GM18511 (cell line): Measurements from ENCODE around the gene RAB8A.
A peak's percentile ranks its signal among the peaks of the same experiment; 100 is the strongest.

Source experiments
- ATAC-seq: cut with Tn5 transposase; IDR thresholded peaks from one replicate; pipeline ENCODE4 v1.9.1; 2021; ENCODE audit warnings: mild to moderate bottlenecking, moderate library complexity; ENCODE audit not compliant: unreplicated experiment

Gene RAB8A

DNA sequence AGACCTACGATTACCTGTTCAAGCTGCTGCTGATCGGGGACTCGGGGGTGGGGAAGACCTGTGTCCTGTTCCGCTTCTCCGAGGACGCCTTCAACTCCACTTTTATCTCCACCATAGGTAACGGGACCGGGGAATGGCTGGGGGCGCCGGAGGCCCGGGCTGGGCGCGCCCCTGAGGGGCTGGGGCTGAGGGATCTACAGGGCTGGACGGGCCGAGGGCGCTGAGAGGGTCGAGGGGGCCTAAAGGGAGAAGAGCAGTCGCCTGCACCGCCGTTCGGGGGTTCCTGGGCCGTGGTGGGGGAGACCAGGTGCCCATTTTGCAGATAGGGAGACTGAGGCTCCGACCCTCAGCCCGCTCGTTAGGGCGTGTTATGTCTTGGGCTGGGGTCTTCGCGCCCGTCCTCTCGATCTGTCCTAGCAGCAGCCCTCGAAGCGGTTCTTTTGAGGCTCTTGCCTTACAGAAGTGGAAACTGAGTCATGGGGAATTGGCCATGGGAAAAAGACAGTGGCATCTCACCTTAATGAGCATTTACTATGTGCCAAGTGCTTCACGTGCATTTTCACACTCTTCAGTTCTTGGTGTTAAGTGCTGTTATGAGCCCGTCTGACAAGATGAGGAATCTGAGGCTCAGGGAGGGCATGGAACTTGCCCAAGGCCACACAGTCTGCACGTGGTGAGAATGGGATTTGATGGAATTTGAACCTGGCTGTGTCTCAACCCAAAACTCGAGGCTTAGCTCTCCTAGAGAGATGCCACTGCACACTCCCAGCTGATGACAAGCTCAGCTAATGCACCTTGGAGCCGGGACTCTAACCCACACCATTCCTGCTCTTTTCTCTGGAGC, 442 bp downstream of the RAB8A start:
- peak; percentile 1 for ATAC-seq

DNA sequence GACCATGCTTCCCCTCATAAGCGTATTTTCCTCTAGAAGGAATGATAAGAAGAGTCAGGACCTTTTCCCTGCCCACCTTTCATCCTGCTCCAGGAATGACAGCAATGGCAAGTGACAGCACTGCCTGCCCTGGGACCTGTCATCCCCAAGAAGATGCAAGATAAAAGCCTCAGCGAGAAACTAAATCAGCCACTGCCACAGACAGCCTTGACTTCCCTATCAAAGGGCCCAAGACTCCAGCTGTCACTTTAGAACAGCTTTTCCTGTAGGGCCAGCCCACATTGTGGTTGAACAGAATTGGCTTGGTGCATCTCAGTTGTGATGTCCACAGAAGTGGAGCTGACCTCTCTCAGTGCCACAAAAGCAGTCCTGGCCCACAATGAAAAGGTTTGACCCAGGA, 1.1 kb downstream of the RAB8A start:
- ATAC-seq = no peak

DNA sequence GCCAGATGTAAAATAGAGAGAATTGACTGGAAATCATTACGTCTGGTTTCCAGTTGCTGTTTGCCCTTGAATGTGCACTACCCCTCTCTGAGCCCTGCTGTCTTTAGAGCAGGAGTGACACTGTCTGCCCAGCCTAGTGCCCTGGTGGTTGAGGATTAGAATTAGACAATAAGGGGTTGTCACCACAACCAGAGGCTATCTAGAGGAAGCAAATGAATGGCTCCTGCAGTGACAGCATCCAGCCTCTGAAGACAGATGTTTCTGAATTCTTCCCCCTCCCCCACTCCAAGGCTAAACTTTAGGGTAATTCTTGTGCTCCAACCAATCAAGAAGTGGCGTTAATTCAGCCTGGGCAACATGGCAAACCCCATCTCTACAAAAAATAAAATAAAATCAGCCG, 2.0 kb downstream of the RAB8A start:
- ATAC-seq = no peak

DNA sequence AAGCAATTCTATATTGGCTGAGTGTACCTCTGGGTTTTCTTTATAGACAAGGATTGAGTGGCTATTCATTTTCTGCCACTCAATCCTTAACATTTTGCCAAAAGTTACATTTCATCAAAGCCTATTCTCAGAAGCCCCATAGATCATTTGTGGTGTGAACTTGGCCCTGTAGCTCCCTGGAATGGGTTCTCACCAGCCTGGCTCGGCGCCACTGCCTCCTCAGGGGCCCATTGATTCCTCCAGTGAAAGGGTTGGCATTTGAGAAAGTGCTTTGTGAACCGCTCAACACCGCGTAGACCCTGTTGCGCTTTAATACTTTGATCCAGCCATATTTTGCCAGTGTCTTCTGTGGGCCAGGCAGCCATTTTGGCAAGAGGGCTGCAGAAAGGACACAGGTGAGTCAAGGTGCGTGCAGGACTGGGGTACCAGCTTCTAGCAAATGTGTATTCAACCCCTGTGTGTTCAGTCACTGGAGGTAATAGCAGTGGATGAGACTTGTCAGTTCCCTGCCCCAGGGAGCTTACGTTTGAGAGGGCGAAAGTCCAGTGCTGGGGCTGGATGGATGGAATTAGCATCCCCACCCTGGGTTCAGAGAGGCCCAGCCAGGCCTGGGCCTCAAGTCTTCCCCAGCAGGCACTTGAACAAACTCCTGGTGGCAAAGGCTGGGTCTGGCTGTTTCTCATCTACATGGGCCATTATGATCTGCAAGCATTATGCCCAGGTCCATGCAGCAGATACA, 3.8 kb downstream of the RAB8A start:
- ATAC-seq = no peak

DNA sequence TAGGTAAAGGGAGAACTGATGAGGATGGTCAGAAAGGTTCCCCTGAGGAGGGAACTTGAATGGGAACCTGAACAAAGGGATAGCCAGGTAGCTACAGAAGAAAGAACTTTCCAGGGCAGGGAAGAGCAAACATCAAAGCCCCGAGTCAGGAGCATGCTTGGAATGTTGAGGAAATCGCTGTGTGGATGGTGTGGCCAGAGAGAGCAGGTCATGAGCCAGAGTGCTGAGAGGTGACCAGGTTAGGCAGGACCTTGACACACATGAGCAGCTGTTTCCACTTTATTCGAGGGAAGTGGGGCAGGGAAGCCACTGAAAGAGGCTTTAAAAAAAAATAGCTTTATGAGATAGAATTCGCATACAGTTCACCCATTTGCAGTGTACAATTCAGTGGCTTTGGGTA, 4.4 kb downstream of the RAB8A start:
- ATAC-seq = no peak

DNA sequence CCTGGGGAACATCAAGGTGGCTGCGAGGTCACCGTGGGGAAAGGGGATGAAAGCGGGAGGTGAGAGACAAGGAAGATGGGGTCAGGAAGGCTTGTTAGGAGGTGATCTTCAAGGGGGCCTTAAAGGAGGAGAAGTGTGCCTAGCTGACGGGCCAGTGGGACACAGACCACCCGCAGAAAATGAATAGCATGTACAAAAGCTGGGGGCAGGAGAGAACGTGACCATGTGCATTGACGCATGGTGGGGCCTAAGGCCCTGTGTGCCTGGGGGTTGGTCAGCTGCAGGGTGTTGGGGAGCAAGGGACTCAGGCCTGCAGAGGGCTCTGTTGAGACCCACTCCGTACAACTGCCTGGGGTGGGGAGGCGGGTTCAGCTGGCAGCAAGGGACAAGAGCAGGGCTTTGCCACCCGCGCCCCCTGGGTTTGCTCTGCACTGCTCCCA, 5.9 kb downstream of the RAB8A start:
- no peak for ATAC-seq

DNA sequence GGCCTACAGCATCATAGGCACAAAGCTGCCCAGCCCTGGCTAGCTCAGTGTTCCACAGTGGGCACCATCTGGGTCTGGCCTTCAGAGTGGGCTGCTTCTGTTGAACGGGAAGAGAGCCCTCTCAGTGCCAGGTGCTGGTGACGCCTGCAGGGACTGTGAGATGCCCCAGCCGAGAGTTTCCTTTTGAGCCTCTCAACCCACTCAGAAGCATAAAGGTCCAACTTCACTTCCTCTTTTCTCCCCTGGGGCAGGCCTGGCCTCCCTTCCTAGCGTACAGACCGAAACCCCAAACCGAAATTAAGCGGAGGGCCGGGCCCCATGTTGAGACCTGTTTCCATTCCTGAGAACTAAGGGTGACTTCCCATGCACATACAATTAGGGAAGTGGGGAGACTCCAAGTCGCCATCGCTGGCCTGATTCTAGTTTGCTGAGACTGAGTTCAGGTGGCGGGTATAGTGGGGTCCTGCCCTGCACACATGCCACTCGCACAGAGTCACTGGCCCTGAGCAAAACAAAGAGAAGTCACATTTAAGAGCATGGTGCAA, 6.9 kb downstream of the RAB8A start:
- ATAC-seq = peak; percentile 82

DNA sequence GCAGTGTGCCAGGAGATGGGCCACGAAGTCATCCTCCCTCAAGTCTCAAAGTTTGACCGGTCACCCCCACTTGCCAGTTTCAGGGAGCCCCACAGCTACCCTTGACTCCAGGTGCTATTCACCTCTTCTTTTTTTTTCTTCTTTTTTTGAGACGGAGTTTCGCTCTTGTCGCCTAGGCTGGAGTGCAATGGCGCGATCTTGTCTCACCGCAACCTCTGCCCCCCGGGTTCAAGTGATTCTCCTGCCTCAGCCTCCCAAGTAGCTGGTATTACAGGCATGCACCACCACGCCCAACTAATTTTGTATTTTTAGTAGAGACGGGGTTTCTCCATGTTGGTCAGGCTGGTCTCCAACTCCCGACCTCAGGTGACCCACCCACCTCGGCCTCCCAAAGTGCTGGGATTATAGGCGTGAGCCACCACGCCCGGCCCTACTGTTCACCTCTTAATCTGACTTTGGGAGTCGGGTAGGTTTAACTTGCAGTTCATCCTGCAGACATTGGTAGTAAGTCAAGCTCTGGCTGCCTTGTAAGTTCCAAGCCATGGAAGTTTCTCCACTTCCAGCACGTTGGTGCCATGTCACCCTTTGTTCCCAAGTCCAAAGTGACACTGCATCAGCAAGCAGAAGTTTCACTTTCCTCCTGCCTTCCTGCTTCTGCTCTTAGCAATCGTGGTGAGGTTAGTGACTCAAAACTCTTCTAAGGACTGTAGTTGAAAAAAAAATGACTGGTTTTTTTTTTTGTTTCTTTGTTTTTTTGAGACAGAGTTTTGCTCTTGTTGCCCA, 7.6 kb downstream of the RAB8A start:
- ATAC-seq = peak; percentile 25

DNA sequence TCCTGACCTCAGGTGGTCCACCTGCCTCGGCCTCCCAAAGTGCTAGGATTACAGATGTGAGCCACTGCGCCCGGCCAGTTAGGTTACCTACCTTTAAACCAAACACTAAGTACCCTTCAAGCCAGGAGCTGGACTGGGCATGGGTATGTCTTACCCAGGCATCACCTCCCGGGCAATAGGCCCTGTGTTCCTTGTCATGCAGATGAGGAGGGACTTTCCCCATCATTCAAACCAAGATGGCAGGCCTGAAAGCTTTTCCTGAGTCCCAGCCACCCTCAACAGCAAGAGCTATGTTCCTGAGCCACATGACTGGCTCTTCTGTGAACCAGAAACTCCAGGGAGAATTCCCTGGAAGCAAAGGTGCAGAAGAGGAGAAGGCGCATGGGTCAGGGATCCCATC, 9.5 kb downstream of the RAB8A start:
- no peak for ATAC-seq

DNA sequence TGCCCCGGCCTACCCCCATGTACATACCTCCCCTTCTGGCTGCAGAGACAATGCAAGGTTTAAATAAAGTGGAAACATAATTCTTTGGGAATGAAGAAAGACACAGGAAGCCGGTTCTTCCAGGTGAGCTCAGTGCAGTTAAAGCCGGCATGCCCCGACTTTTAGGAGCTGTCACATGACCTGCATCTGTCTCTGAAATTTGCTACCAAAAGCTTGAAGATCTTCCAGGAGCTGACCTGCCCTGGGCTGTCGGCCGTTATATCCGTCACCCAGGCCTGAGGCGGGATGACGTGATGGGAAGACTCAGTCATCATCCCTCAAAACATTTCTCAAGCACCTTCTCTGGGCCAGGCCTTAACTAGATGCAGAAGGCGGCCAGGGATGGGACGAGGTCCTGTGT, 10.3 kb downstream of the RAB8A start:
- ATAC-seq = no peak

DNA sequence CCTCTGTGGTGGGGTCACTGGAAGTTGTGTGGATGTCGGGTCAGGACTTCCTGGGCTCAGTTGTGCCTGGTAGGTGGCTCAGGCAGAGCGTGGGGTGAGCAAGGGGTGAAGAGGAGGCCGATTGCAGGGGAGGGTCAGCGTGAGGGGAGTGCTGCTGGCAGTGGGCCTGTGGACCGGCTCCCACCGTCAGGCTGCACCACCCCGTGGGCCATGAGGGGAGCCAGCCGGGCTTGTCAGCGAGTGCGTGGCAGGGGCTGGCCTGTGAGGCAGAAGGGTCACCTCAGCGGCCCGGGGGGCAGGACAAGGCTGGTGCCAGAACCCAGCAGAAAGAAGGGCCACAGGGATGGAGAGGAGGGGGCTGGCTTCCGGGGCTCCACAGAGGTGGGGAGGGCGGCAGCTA, 13.3 kb downstream of the RAB8A start:
- no peak for ATAC-seq

DNA sequence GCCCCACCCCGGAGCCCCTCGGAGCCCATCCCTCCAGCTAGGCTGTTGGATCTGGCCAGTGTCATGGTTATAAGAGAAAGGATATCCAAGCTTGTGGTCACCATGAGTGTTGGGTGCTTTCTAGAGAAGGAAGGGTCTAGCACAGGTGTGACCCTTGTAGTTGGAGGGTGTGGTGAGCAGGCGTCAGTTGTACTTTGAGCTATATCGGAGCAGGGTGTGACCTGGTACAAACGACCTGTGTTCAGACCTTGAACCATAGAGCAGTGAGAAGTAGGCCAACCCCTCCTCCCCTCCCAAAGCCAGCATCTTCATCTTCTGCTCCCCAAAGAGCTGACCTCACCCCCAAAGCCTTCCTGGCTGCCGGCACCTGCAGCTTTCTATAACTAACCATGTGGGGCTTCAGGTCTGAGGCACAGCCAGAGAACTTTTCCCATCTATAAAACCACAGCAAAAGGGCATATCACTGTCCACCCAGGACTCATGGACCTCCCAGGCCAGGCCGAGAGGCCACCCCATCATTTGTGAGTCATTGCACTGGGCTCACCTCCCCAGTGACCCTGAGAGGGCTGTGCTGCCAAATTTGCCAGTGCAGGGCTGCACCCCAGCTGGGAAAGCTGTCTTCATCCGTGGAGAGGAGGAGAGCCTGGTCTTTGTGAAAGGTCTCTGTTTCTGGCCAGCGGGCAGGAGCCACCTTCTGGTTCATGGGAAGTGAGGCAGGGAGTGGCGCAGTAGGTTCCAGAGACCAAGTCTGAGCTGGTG, 14.2 kb downstream of the RAB8A start:
- ATAC-seq = no peak

DNA sequence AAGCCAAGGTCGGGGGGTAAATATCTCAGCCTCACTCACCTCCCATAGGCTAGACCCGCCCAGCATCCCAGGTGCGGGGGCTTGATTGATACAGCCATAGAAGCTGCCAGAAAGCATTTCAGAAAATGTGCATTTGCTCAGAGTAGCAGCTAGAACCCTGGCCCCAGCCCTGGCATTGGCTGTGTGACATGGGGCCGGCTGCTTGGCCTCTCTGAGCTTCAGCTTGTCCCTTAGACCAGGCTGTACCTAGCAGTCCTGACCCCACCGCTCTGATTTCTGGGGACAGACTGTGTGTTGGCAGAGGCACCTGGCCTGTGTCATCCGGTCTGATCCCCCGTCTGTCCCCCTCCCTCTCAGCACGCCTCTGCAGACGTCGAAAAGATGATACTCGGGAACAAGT, 15.4 kb downstream of the RAB8A start:
- ATAC-seq = no peak

DNA sequence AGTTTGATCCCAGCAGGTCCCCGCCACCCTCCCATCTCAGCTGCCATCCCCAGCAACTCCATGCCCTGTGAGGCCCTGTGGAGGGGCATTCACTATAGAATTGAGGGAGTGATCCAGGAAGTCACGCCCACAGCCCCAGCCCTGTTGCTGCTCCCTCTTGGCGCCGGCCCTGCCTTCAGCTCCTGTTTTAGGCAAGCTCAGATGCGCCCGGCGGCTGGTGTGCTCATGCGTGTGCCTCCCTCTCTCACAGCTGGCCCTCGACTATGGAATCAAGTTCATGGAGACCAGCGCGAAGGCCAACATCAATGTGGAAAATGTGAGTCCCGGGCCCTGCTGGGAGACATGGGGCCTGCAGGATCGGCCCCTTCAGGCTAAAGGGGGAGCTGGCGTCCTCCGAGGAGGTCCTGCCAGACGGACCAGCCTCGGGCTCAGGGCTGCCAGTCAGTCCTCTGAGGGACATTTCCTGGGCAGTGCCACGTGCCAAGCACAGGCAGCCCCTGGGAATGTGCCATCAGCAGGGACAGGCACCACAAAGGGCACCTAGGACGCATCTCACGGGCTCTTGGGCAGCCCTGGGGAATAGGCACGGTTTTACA, 16.2 kb downstream of the RAB8A start:
- no peak for ATAC-seq

DNA sequence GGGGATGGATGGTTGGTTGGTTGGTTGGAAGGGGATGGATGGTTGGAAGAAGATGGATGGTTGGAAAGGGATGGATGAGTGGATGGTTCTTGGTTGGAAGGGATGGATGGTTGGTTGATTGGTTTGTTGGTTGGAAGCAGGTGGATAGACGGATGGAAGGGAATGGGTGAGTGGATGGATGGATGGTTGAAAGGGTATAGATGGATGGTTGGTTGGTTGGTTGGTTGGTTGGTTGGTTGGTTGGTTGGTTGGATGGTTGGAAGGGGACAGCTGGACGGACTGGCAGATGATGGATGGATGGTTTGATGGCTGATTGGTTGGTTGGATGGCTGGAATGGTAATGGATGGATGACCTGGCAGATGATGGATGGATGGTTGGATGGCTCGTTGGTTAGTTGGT, 20.0 kb downstream of the RAB8A start:
- ATAC-seq = no peak

DNA sequence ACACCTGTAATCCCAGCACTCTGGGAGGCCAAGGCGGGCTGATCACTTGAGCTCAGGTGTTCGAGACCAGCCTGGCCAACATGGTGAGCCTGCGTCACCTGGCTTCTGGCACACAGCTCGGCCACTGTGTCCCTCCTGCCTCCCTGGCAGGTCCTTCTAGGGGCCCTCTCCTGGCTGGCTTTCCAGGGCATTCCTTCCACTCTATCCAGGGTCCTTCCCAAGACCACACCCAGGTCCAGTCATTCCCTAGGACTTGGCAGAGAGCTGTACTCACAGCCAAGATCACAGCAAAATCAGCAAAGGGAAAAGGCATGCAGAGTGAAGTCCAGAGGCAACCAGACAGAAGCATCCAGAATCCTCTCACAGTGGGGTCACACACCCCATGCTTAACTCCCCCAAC, 22.1 kb downstream of the RAB8A start:
- ATAC-seq = no peak

DNA sequence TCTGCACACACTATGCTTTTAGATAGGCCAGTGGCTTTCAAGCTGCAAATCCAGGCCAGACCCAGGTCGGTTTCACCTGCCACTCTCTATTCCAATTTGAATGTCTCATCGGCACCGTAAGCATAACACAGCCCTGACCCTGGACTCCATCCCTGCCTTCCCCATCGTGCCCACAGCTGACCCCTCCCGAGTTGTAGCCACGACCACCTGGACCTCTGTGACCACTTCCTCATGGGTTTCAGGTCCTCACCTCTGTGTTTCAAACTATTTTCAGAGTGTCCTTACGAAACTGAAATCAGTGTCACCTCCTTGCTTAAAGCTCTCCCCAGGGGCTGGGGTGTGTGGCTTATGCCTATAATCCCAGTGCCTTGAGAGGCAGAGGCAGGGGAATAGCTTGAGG, 22.8 kb downstream of the RAB8A start:
- no peak for ATAC-seq

DNA sequence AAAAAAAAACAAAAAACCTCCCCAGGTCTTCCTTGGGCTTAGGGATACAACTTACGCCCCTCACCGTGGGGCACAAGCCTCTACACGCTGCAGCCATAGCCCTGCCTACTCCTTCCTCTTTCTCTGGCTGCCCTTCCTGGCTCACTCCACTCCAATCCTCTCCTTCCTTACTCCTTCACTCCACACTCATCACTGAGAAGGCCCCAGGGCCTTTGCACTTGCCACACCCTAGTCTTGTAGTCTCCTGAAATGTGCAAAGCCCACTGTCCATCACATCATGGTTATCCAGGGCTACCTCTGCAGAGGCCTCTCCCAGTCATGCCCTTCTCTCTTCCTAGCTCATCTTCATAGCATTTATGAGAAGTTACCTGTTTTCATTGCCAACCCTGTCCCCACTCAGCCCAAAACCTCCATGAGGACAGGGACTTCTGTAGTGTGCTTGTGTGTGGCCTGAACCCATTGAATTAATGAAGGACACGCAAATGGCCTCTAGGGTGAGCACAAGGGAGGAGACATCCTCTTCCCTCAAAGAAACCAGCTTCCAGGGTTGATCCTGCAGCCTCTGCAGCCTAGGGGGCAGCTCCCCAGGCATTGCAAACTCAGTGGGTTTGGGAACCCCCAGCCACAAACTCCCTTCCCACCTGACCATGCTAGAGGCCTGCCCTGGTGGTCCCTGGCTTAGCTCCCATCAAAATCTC, 23.9 kb downstream of the RAB8A start:
- ATAC-seq = no peak

DNA sequence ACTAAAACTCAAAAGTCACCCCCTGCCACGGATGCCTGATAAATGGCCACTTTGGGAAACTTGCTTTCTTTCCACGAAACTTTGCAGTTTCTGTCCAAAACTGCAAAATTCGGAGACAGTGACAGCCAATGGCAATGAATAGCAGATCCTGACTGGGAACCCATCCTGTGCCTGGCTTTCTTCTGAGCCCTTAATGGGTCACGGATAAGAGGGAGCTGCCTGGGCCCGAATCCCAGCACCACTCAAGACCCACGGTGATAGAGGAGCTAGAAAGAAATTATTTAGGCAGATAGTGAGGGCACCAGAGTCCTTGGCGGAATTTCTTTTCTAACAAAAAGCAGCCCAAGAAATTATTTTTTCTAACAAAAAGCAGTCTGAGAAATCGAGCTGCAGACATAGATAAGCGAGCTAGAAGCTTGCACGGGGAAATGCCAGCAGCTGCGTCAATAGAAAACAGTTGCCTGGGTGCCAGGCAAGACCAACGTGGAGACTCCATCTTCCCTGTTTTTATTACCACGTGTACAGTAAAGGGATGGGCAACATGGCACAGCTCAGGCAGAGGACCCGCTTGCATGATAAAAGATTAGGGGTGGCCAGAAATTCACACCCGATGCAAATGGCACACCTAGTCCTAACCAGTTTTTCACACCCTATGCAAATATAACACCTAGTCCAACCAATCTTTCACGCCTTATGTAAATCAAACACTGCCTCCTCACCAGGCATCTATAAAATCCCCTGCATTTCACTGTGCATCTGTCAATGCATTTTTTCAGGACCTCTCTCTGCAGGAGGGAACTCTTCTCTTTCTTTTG, 24.7 kb downstream of the RAB8A start:
- ATAC-seq = no peak
